Lung (tissue), 12 donors: ENCODE data around the gene NAA35. TPM values are rescaled to one million over a fixed set of nuclear protein-coding genes. Genes with fewer than 3 reads are reported as not detected.
"Not testable (repeated sequence)": the region's sequence is repeated elsewhere in the genome, so short reads cannot be mapped to it uniquely, and the experiment has no call there.

Experiments
- ATAC-seq: fragments of 200-7000 bp; cut with Tn5 transposase; one replicate; pipeline ENCODE4 v1.9.1; 2020; ENCODE audit warnings: moderate number of reproducible peaks; ENCODE audit not compliant: insufficient read depth, low FRiP score
- DNase-seq, 3 donors: peaks; one replicate each; pipeline ENCODE4 v3.0.0-alpha.2; 2013 to 2017
- H3K27ac ChIP-seq, 2 donors: one replicate each; pipeline ENCODE4 v1.5.1; 2013; ENCODE audit warnings: mild to moderate bottlenecking in 2 of 2, moderate library complexity in 2 of 2, control low read depth in 1 of 2, inconsistent platforms in 1 of 2, low read depth in 1 of 2, low read length in 1 of 2
- H3K27me3 ChIP-seq, 3 donors: one replicate each; pipeline ENCODE4 v1.5.1; 2013; ENCODE audit warnings: low read length in 2 of 3; ENCODE audit not compliant: control insufficient read depth in 3 of 3, insufficient read depth in 3 of 3
- H3K36me3 ChIP-seq, 4 donors: one replicate each; pipeline ENCODE4 v1.5.1; 2013; ENCODE audit warnings: low read length in 4 of 4, mild to moderate bottlenecking in 1 of 4, moderate library complexity in 1 of 4; ENCODE audit not compliant: control insufficient read depth in 4 of 4, insufficient read depth in 4 of 4
- H3K4me1 ChIP-seq, 5 donors: one replicate each; pipeline ENCODE4 v1.5.1; 2013; ENCODE audit warnings: low read length in 5 of 5, mild to moderate bottlenecking in 2 of 5, moderate library complexity in 1 of 5; ENCODE audit not compliant: control insufficient read depth in 5 of 5, insufficient read depth in 5 of 5
- H3K4me3 ChIP-seq: one replicate; pipeline ENCODE4 v1.5.1; 2013; ENCODE audit warnings: mild to moderate bottlenecking, control low read depth, moderate library complexity
- H3K9ac ChIP-seq, 2 donors: one replicate each; pipeline ENCODE4 v1.5.1; 2013; ENCODE audit warnings: low read length in 2 of 2, control low read depth in 1 of 2; ENCODE audit not compliant: insufficient read depth in 1 of 2
- H3K9me3 ChIP-seq, 4 donors: one replicate each; pipeline ENCODE4 v1.5.1; 2013; ENCODE audit warnings: low read length in 3 of 4, mild to moderate bottlenecking in 1 of 4, moderate library complexity in 1 of 4; ENCODE audit not compliant: control insufficient read depth in 4 of 4, insufficient read depth in 3 of 4
- CTCF ChIP-seq: IDR thresholded peaks from 2 replicates; pipeline ENCODE4 v1.5.1; 2012; ENCODE audit warnings: mild to moderate bottlenecking; ENCODE audit errors: control extremely low read depth, extremely low read depth
- WGBS, 2 donors: extraction: QIAGEN DNeasy Blood & Tissue Kit; methylation state at CpG; one replicate each; pipeline ENCODE4 v1.1.7; 2013; 5-methylcytosine and 5-hydroxymethylcytosine counted together
- polyA plus RNA-seq, 2 donors: library from polyadenylated mRNA; stranded (reverse); fragments of 200-250 nt; gene quantifications; one replicate each; pipeline ENCODE4 v1.2.1, GENCODE V29; 2013
- total RNA-seq, 2 donors: library from RNA; depleted of rRNA in 1 of 2; stranded (reverse); fragments of >200 nt in 1 of 2; gene quantifications; one replicate each; pipeline ENCODE4 v1.2.1, GENCODE V29; 2014 to 2021
- donor health status: control.
- donor health status: control.
- donor health status: Bipolar disorder and iron deficiency.
- donor health status: healthy.
- donor health status: DM: yes; HTN: yes; CAD: no.

The NAA35 gene
- total and polyA plus RNA-seq, 4 donors, result 6.8 to 33.9 (median 16.2) TPM

DNA sequence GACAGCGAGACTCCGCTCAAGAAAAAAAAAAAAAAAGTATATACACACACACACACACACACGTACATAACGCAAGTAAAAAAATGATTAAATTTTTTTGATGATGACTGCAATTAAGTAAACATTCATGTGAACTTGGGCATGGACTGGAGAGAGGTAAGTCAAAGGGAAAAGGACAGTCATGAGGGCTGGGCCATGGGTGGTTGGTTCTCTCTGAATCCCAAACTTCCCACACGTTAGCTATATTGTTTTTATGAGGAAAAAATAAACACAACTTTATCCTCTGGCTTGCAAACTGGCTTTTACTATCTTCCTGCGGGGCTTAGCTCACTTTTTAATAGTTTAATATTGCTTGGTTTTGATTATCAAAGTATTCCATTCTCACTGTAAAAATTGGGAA, 104.7 kb downstream of the NAA35 start:
- no peak for TF ChIP-seq CTCF
- 91 to 95% methylated on average over 6 of the region's 6 CpGs for WGBS, 2 donors

DNA sequence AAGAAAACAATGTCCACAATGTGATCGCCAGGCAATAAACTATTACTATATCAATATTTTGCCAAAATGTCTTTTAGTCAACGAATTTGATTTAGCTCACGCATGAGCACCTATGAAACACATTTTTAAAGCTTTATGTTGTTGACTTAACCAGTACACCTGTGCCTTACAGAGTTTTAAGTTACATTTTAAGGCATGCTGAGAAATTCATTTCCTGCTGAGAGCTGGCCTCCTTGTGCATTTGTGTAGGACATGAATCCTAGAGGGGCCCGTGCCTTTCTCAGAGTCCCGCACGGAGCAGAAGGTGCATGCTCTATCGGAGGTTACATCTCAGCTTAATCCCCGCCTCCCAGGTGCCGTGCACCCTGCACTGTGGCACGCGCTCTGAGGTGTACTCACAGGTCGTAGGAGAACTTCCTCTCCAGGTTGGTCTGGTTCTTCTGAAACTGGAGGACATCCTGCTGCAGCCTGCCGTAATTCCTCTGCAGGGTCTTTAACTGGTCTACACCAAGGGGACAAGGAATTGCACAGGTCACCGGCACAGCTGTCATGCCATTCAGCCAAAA, 105.2 kb downstream of the NAA35 start:
- WGBS, 2 donors, result 92 to 93% methylated on average over 14 of the region's 14 CpGs
- TF ChIP-seq CTCF, result no peak
- Histone ChIP-seq H3K27me3 (no peaks in the 10 kb centered on the region), H3K27ac (no peak overlapping the region), H3K9me3 (no peaks in the 10 kb centered on the region), H3K4me1 (peaks cover 0 to 4% (median 0%) of the 10 kb centered on the region in 5 donors), H3K36me3 (peaks cover 0 to 6% (median 0%) of the 10 kb centered on the region in 4 donors), H3K9ac (no peak overlapping the region), H3K4me3 (no peak overlapping the region)
- no peak for ATAC-seq
- no peak for DNase-seq

More for the DNA sequence above, 104.7 kb downstream of the NAA35 start:
- ATAC-seq (no peak), DNase-seq (no peak)
- Histone ChIP-seq H3K4me3 (no peak overlapping the region), H3K4me1 (peaks cover 0 to 4% (median 0%) of the 10 kb centered on the region in 5 donors), H3K27me3 (no peaks in the 10 kb centered on the region), H3K27ac (no peak overlapping the region), H3K9me3 (no peaks in the 10 kb centered on the region), H3K9ac (no peak overlapping the region), H3K36me3 (peaks cover 0 to 6% (median 0%) of the 10 kb centered on the region in 4 donors)

- no peak for ATAC-seq
- H3K27ac ChIP-seq, result no peak overlapping the region
- no peaks in the 10 kb centered on the region for H3K27me3 ChIP-seq
- DNase-seq, result no peak
- no peak for TF ChIP-seq CTCF
- 81 to 83% methylated on average over 8 of the region's 8 CpGs for WGBS, 2 donors
- H3K9ac ChIP-seq, result no peak overlapping the region
- H3K4me3 ChIP-seq, result no peak overlapping the region
- H3K9me3 ChIP-seq, result no peaks in the 10 kb centered on the region
- H3K36me3 ChIP-seq, result peaks cover 0 to 6% (median 0%) of the 10 kb centered on the region in 4 donors
- no peaks in the 10 kb centered on the region for H3K4me1 ChIP-seq
Observed at GRCh38 chr9:86046930-86047341, 106.0 kb downstream of the NAA35 start.

GRCh38 chr9:86047361-86047760, 106.4 kb downstream of the NAA35 start:
- no peaks in the 10 kb centered on the region for H3K4me1 ChIP-seq
- no peak for ATAC-seq
- DNase-seq, result no peak
- peaks cover 0 to 6% (median 0%) of the 10 kb centered on the region in 4 donors for H3K36me3 ChIP-seq
- 94 to 96% methylated on average over 13 of the region's 13 CpGs for WGBS, 2 donors
- H3K27ac ChIP-seq, result no peak overlapping the region
- H3K4me3 ChIP-seq, result no peak overlapping the region
- TF ChIP-seq CTCF, result no peak
- no peaks in the 10 kb centered on the region for H3K9me3 ChIP-seq
- H3K27me3 ChIP-seq, result no peaks in the 10 kb centered on the region
- H3K9ac ChIP-seq, result no peak overlapping the region

DNA sequence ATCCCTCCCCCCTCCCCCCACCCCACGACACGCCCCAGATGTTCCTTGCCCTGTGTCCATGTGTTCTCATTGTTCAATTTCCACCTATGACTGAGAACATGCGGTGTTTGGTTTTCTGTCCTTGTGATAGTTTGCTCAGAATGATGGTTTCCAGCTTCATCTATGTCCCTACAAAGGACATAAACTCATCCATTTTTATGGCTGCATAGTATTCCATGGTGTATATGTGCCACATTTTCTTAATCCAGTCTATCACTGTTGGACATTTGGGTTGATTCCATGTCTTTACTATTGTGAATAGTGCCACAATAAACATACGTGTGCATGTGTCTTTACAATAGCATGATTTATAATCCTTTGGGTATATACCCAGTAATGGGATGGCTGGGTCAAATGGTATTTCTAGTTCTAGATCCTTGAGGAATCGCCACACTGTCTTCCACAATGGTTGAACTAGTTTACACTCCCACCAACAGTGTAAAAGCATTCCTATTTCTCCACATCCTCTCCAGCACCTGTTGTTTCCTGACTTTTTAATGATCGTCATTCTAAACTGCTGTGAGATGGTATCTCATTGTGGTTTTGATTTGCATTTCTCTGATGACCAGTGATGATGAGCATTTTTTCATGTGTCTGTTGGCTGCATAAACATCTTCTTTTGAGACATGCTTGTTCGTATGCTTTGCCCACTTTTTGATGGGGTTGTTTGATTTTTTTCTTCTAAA, 107.2 kb downstream of the NAA35 start:
- not testable (repeated sequence) for H3K36me3 ChIP-seq, H3K27me3 ChIP-seq, H3K9ac ChIP-seq, ATAC-seq, DNase-seq, H3K27ac ChIP-seq, H3K9me3 ChIP-seq, H3K4me1 ChIP-seq, H3K4me3 ChIP-seq
- 85 to 91% methylated on average over 6 of the region's 7 CpGs for WGBS, 2 donors
